GM19455 (cell line): ENCODE results near the gene NINJ1.

Experiments used
- ATAC-seq: cut with Tn5 transposase; IDR thresholded peaks from one replicate; pipeline ENCODE4 v1.9.1; 2021; ENCODE audit not compliant: unreplicated experiment

The NINJ1 gene

GRCh38 chr9:93133681-93134014, 403 bp downstream of the NINJ1 start:
- peak; percentile 50 for ATAC-seq

GRCh38 chr9:93132946-93133680, 938 bp downstream of the NINJ1 start:
- ATAC-seq = no peak

- no peak for ATAC-seq
Observed at GRCh38 chr9:93132287-93132927, 1.6 kb downstream of the NINJ1 start.

- no peak for ATAC-seq
Observed at GRCh38 chr9:93131599-93132286, 2.3 kb downstream of the NINJ1 start.

GRCh38 chr9:93130861-93131481, 3.1 kb downstream of the NINJ1 start:
- ATAC-seq = no peak

- no peak for ATAC-seq
Observed at GRCh38 chr9:93129691-93130500, 4.2 kb downstream of the NINJ1 start.

- ATAC-seq = no peak
Observed at GRCh38 chr9:93129286-93129685, 4.8 kb downstream of the NINJ1 start.

- ATAC-seq = no peak
Observed at GRCh38 chr9:93128715-93129224, 5.3 kb downstream of the NINJ1 start.

GRCh38 chr9:93128011-93128714, 5.9 kb downstream of the NINJ1 start:
- no peak for ATAC-seq

- ATAC-seq = no peak
Observed at GRCh38 chr9:93127395-93127911, 6.6 kb downstream of the NINJ1 start.

GRCh38 chr9:93126825-93127368, 7.2 kb downstream of the NINJ1 start:
- no peak for ATAC-seq

- no peak for ATAC-seq
Observed at GRCh38 chr9:93126151-93126781, 7.8 kb downstream of the NINJ1 start.

- no peak for ATAC-seq
Observed at GRCh38 chr9:93125331-93125894, 8.6 kb downstream of the NINJ1 start.

GRCh38 chr9:93124793-93125192, 9.3 kb downstream of the NINJ1 start:
- ATAC-seq = no peak

GRCh38 chr9:93123561-93124283, 10.3 kb downstream of the NINJ1 start:
- ATAC-seq = no peak

- no peak for ATAC-seq
Observed at GRCh38 chr9:93122721-93123221, 11.3 kb downstream of the NINJ1 start.

- no peak for ATAC-seq
Observed at GRCh38 chr9:93121316-93122241, 12.5 kb downstream of the NINJ1 start.
